ENCODE data around the gene CMTM7.
A peak's percentile ranks its signal among the peaks of the same experiment; 100 is the strongest.
"Not testable (repeated sequence)": the region's sequence is repeated elsewhere in the genome, so short reads cannot be mapped to it uniquely, and the experiment has no call there.

The CMTM7 gene

DNA sequence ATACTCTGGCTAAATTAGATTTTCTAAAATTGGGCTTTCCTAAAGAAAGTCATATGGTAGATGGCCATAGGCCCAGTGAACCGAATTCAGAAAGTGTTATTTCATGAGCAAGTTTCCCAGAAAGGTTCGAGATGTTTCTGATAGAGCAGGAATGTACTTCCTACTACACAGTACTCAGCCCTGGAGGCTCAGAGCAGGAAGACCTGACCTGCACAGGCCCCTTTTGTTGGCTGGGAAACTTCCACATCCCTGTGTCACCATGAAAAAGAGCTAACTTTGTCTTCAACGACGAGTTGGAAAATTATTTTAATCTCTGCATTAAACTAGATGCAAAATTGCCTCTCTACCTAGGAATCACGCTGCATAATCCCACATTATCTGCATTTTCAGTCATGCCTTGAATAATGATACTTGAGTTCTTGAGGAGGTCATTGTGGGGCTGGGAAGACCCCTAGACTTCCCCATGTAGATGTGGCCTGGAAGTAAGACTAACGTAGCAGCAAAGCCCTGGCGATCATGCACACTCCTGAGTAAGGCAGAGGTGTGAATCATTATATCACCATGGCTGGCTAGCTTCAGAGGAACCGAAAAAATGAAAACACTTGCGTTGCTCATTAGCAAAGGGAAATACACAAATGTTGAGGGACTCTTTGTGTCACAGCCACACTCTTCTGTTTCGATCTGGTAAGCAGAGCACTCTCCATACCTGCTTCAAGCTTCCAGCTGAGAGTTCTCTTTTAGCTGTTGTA lies 47.1 kb downstream of the CMTM7 start:
- Histone ChIP-seq H3K9me3 (ENCODE audit: insufficient read depth, low read length) (no peaks in the 10 kb centered on the region), H3K36me3 (replicated peaks; ENCODE audit: low read depth, low read length) (peaks cover 13% of the 10 kb centered on the region), H3K27me3 (ENCODE audit: low read depth, low read length) (peaks cover 6% of the 10 kb centered on the region), H3K27ac (ENCODE audit: low read length) (peak overlapping the region; percentile 85), H3K4me1 (ENCODE audit: low read length) (peaks cover 90% of the 10 kb centered on the region), H4K20me1 (ENCODE audit: insufficient read depth, low read length) (no peaks in the 10 kb centered on the region), H3K9ac (ENCODE audit: low read length) (peak overlapping the region; percentile 25; the same call in 1 of the 2 replicates), H3K79me2 (ENCODE audit: low read length) (peaks cover 5% of the 10 kb centered on the region; the same call in 1 of the 2 replicates), H3K4me3 (ENCODE audit: low read length) (peak overlapping the region; percentile 39), H3K4me2 (ENCODE audit: low read length) (peak overlapping the region; percentile 74), H2AFZ (ENCODE audit: low read depth, low read length) (no peak overlapping the region)
- peak; percentile 87 for TF ChIP-seq EZH2phosphoT487 (IDR thresholded peaks at IDR 0.05; ENCODE audit: low read depth)
- TF ChIP-seq, protein P1, sequence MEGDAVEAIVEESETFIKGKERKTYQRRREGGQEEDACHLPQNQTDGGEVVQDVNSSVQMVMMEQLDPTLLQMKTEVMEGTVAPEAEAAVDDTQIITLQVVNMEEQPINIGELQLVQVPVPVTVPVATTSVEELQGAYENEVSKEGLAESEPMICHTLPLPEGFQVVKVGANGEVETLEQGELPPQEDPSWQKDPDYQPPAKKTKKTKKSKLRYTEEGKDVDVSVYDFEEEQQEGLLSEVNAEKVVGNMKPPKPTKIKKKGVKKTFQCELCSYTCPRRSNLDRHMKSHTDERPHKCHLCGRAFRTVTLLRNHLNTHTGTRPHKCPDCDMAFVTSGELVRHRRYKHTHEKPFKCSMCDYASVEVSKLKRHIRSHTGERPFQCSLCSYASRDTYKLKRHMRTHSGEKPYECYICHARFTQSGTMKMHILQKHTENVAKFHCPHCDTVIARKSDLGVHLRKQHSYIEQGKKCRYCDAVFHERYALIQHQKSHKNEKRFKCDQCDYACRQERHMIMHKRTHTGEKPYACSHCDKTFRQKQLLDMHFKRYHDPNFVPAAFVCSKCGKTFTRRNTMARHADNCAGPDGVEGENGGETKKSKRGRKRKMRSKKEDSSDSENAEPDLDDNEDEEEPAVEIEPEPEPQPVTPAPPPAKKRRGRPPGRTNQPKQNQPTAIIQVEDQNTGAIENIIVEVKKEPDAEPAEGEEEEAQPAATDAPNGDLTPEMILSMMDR (IDR thresholded peaks at IDR 0.05; ENCODE audit: low read depth, low read length) = no peak

DNA sequence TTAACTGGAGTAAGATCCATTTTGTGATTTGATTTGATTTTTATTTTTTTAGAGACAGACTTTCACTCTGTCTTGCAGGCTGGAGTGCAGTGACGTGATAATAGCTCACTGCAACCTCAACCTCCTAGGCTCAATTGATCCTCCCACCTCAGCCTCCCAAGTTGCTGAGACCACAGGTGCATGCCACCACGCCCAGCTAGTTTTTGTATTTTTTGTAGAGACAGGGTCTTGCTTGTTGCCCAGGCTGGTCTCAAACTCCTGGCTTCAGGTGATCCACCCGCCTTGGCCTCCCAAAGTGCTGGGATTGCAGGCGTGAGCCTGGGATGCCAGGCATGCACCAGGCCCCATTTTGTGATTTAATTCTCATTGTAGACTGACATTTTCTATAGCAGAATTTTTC lies 47.8 kb downstream of the CMTM7 start:
- peaks cover 17% of the 10 kb centered on the region for H3K36me3 ChIP-seq (replicated peaks; ENCODE audit: low read depth, low read length)
- H3K27ac ChIP-seq (ENCODE audit: low read length) = peak overlapping the region; percentile 85
- not testable (repeated sequence) for H3K9me3 ChIP-seq (ENCODE audit: insufficient read depth, low read length); H3K27me3 ChIP-seq (ENCODE audit: low read depth, low read length); H3K79me2 ChIP-seq (ENCODE audit: low read length); H2AFZ ChIP-seq (ENCODE audit: low read depth, low read length); H4K20me1 ChIP-seq (ENCODE audit: insufficient read depth, low read length)
- H3K4me3 ChIP-seq (ENCODE audit: low read length) = peak overlapping the region; percentile 2; the same call in 1 of the 2 replicates
- peak overlapping the region; percentile 41 for H3K4me2 ChIP-seq (ENCODE audit: low read length)
- peaks cover 90% of the 10 kb centered on the region for H3K4me1 ChIP-seq (ENCODE audit: low read length)
- peak overlapping the region; percentile 45; the same call in 1 of the 2 replicates for H3K9ac ChIP-seq (ENCODE audit: low read length)

DNA sequence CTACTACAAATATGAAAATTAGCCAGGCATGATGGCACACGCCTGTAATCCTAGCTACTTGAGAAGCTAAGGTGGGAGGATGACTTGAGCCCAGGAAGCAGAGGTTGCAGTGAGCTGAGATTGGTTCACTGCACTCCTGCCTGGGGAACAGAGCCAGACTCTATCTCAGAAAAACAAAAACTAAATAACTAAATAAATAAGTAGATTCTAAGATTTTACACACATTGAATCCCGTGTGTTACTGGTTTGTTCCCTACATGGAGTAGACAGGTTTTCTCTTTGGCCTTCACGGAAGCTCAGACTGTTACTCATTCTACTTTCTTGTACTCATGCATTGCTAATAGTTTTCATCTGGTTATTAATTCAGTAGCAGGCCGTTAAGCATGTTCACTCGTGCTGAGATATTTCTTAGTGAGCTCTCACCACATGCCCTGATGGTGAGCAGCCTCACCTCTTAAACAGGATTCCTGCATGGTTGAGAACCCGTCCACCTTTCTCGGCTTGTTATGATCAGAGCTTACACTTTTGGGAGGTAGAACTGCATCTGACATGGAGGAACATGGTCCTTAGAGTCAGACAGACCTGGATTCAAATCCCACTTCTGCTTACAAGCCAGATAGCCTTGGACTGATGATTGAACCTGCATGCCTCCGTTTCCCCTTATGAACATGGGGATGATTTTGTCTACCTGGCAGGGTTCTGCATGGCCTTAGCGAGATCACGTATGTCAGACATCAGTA lies 49.1 kb downstream of the CMTM7 start:
- Histone ChIP-seq H3K79me2 (ENCODE audit: low read length) (peaks cover 5% of the 10 kb centered on the region; the same call in 1 of the 2 replicates), H4K20me1 (ENCODE audit: insufficient read depth, low read length) (no peaks in the 10 kb centered on the region), H3K36me3 (replicated peaks; ENCODE audit: low read depth, low read length) (peaks cover 21% of the 10 kb centered on the region), H3K9me3 (ENCODE audit: insufficient read depth, low read length) (no peaks in the 10 kb centered on the region; the same call in 1 of the 2 replicates), H3K27me3 (ENCODE audit: low read depth, low read length) (peaks cover 6% of the 10 kb centered on the region), H3K9ac (ENCODE audit: low read length) (peak overlapping the region; percentile 45; the same call in 1 of the 2 replicates), H2AFZ (ENCODE audit: low read depth, low read length) (no peak overlapping the region), H3K27ac (ENCODE audit: low read length) (peak overlapping the region; percentile 85), H3K4me3 (ENCODE audit: low read length) (peak overlapping the region; percentile 15), H3K4me1 (ENCODE audit: low read length) (peaks cover 76% of the 10 kb centered on the region), H3K4me2 (ENCODE audit: low read length) (peak overlapping the region; percentile 41)
- no peak for TF ChIP-seq EZH2phosphoT487 (IDR thresholded peaks at IDR 0.05; ENCODE audit: low read depth)
- TF ChIP-seq, protein P1 (IDR thresholded peaks at IDR 0.05; ENCODE audit: low read depth, low read length) = no peak

DNA sequence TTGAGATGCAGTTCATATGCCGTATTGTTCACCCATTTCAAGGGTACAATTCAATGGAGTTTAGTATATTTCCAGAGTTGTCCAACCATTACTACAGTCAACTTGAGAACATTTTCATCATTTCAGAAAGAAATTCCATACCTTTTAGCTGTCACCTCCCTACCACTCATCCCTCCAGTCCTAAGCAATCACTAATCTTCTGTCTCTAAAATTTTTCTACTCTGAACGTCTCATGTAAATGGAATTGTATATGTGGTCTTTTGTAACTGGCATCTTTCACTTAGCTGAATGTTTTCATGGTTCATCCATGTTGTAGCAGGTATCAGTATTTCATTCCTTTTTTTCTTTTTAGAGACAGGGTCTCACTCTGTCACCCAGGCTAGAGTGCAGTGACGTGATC lies 51.1 kb downstream of the CMTM7 start:
- Histone ChIP-seq H4K20me1 (ENCODE audit: insufficient read depth, low read length) (no peaks in the 10 kb centered on the region), H3K4me3 (ENCODE audit: low read length) (no peak overlapping the region), H3K79me2 (ENCODE audit: low read length) (peaks cover 5% of the 10 kb centered on the region; the same call in 1 of the 2 replicates), H3K36me3 (replicated peaks; ENCODE audit: low read depth, low read length) (peaks cover 25% of the 10 kb centered on the region), H3K4me1 (ENCODE audit: low read length) (peaks cover 56% of the 10 kb centered on the region), H3K4me2 (ENCODE audit: low read length) (peak overlapping the region; percentile 35), H3K9me3 (ENCODE audit: insufficient read depth, low read length) (no peaks in the 10 kb centered on the region; the same call in 1 of the 2 replicates), H3K9ac (ENCODE audit: low read length) (no peak overlapping the region), H2AFZ (ENCODE audit: low read depth, low read length) (no peak overlapping the region), H3K27ac (ENCODE audit: low read length) (peak overlapping the region; percentile 9; the same call in 1 of the 2 replicates), H3K27me3 (ENCODE audit: low read depth, low read length) (peaks cover 6% of the 10 kb centered on the region)
- TF ChIP-seq EZH2phosphoT487 (IDR thresholded peaks at IDR 0.05; ENCODE audit: low read depth) = no peak
- TF ChIP-seq, protein P1 (IDR thresholded peaks at IDR 0.05; ENCODE audit: low read depth, low read length) = no peak

All from OCI-LY3 (cell line).